HepG2 (cell line): ENCODE data around the gene JPT1. TPM values are rescaled to one million over a fixed set of nuclear protein-coding genes. Genes with fewer than 3 reads are reported as not detected.
A peak's percentile ranks its signal among the peaks of the same experiment; 100 is the strongest.

Experiments
- CBFB ChIP-seq: sonication (generic); formaldehyde crosslinking; IDR thresholded peaks from 2 replicates; pipeline ENCODE4 v1.4.0; 2020; ENCODE audit warnings: missing genetic modification reagents
- CC2D1A ChIP-seq: sonication (generic); formaldehyde crosslinking; IDR thresholded peaks from 2 replicates; pipeline ENCODE4 v1.8.1; 2023; ENCODE audit warnings: mild to moderate bottlenecking, missing genetic modification reagents
- HDAC6 ChIP-seq: fragments of 200-600 bp; sonication (generic); IDR thresholded peaks from 2 replicates; pipeline ENCODE4 v1.7.0; 2017; ENCODE audit warnings: mild to moderate bottlenecking, antibody characterized with exemption, low read length, low read depth
- KLF16 ChIP-seq, 2 experiments: sonication (generic) in 1 of 2; formaldehyde crosslinking in 1 of 2; IDR thresholded peaks; 2 replicates each; pipeline versions ENCODE4 v1.6.1 to v1.8.0; 2016 to 2023; ENCODE audit warnings: missing genetic modification reagents in 2 of 2, missing compliant biosample characterization in 1 of 2
- MTA1 ChIP-seq: sonication (generic); formaldehyde crosslinking; IDR thresholded peaks from 2 replicates; pipeline ENCODE4 v1.4.0; 2020; ENCODE audit warnings: missing genetic modification reagents, mild to moderate bottlenecking, borderline replicate concordance
- PLRG1 ChIP-seq: fragments of 450-650 bp; conservative IDR thresholded peaks from 2 replicates; pipeline ENCODE4 v1.6.1; 2016
- PRPF4 ChIP-seq: fragments of 200-400 bp; formaldehyde crosslinking; IDR thresholded peaks from 2 replicates; pipeline ENCODE4 v1.6.1; 2016; ENCODE audit warnings: low read length, low read depth; ENCODE audit not compliant: poor library complexity, severe bottlenecking
- RORA ChIP-seq: sonication (generic); formaldehyde crosslinking; IDR thresholded peaks from 2 replicates; pipeline ENCODE4 v1.5.0; 2020; ENCODE audit warnings: mild to moderate bottlenecking, missing genetic modification reagents, moderate library complexity
- SMYD3 ChIP-seq: sonication (generic); formaldehyde crosslinking; IDR thresholded peaks from 2 replicates; pipeline ENCODE4 v1.8.1; 2023; ENCODE audit warnings: mild to moderate bottlenecking, missing genetic modification reagents
- TBL1XR1 ChIP-seq: fragments of 150-350 bp; IDR thresholded peaks from 2 replicates; pipeline ENCODE4 v1.6.1; 2014; ENCODE audit warnings: borderline replicate concordance, low read length; ENCODE audit not compliant: partially characterized antibody
- ZNF335 ChIP-seq: sonication (generic); formaldehyde crosslinking; IDR thresholded peaks from 2 replicates; pipeline ENCODE4 v1.4.0; 2020; ENCODE audit warnings: missing genetic modification reagents
- ZNF350 ChIP-seq: sonication (generic); formaldehyde crosslinking; IDR thresholded peaks from 2 replicates; pipeline ENCODE4 v1.4.0; 2020; ENCODE audit warnings: mild to moderate bottlenecking, low read depth, missing genetic modification reagents, borderline replicate concordance
- ZNF468 ChIP-seq: sonication (generic); formaldehyde crosslinking; IDR thresholded peaks from 2 replicates; pipeline ENCODE4 v1.8.0; 2022; ENCODE audit warnings: mild to moderate bottlenecking, moderate library complexity, missing genetic modification reagents
- ZNF547 ChIP-seq: sonication (generic); formaldehyde crosslinking; IDR thresholded peaks from 2 replicates; pipeline ENCODE4 v1.5.1; 2020; ENCODE audit warnings: mild to moderate bottlenecking, missing genetic modification reagents
- ZNF552 ChIP-seq: sonication (generic); formaldehyde crosslinking; IDR thresholded peaks from 2 replicates; pipeline ENCODE4 v1.9.0; 2022; ENCODE audit warnings: missing genetic modification reagents, mild to moderate bottlenecking, borderline replicate concordance
- ZSCAN25 ChIP-seq: sonication (generic); formaldehyde crosslinking; IDR thresholded peaks from 2 replicates; pipeline ENCODE4 v1.8.0; 2022; ENCODE audit warnings: mild to moderate bottlenecking, missing genetic modification reagents
- polyA plus RNA-seq, 8 experiments: library from polyadenylated mRNA; depleted of rRNA in 3 of 8; stranded (reverse) in 7 of 8; unstranded in 1 of 8; fragments of >200 nt; fragmentation: Illumina TruSeq in 4 of 8; extraction: Trizol in 4 of 8; gene quantifications; 2 replicates each; pipeline versions ENCODE4 v1.2.1 to v1.2.3, GENCODE V29; 2011 to 2016; ENCODE audit warnings: low read depth in 4 of 8, missing spikeins in 1 of 8, mixed read lengths in 1 of 8; ENCODE audit not compliant: insufficient read depth in 1 of 8
- total RNA-seq, 5 experiments: library from RNA; depleted of rRNA; stranded (reverse); fragments of >200 nt; fragmentation: Illumina TruSeq; extraction: Trizol; gene quantifications; 2 replicates each; pipeline ENCODE4 v1.2.3, GENCODE V29; 2016; ENCODE audit warnings: low read depth in 1 of 5
- TF ChIP-seq, protein P1 (sequence below): IDR thresholded peaks from 2 replicates; pipeline ENCODE4 v1.6.1; 2016; ENCODE audit warnings: low read depth, control low read depth
- TF ChIP-seq, protein P2 (sequence below): sonication (generic); formaldehyde crosslinking; IDR thresholded peaks from 2 replicates; pipeline ENCODE4 v1.8.1; 2023; ENCODE audit warnings: missing genetic modification reagents, mild to moderate bottlenecking, borderline replicate concordance
- TF ChIP-seq, protein P3 (sequence below): sonication (generic); formaldehyde crosslinking; IDR thresholded peaks from 2 replicates; pipeline ENCODE4 v1.4.0; 2020; ENCODE audit warnings: missing genetic modification reagents
- TF ChIP-seq, protein P4 (sequence below): sonication (generic); formaldehyde crosslinking; IDR thresholded peaks from 2 replicates; pipeline ENCODE4 v1.4.0; 2020; ENCODE audit warnings: low read depth, missing genetic modification reagents
- TF ChIP-seq, protein P5 (sequence below): sonication (generic); formaldehyde crosslinking; IDR thresholded peaks from 2 replicates; pipeline ENCODE4 v1.8.1; 2023; ENCODE audit warnings: mild to moderate bottlenecking, inconsistent platforms, moderate library complexity, missing genetic modification reagents, borderline replicate concordance

The JPT1 gene
- total and polyA plus RNA-seq, 2 of the 13 experiments (the other 11 are each of a cell fraction or from before 2014, with no cell fraction given): 43.3 to 256 TPM

DNA sequence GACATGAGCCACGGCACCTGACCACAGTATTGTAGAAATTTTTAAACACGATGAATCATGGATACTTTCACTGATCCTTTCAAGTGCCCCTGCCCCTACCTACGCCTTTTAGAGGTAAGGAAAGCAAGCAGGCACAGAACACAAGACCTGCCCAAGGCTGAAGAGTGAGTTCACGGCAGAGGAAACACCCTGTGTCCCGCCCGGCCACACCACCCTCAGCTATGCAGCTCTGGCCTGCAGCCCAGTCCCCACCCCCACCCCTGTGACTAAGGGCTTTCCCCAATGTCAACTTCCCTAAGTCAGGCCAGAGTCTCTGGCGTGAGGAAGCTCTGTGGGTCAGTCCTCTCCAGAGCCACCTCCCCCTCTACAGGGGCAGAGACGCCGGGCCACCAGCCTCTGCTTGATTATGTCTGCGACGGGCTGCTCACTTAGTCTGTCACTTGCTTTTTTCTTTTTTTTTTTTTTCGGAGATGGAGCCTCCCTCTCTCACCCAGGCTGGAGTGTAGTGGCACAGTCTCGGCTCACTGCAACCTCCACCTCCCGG lies 58.2 kb downstream of the JPT1 start (continued):
- no peak for TF ChIP-seq RORA (CRISPR knock-in tag)
- peak; percentile 61; the same call in 1 of the 2 replicates for TF ChIP-seq CBFB (CRISPR knock-in tag)
- TF ChIP-seq, protein P1, sequence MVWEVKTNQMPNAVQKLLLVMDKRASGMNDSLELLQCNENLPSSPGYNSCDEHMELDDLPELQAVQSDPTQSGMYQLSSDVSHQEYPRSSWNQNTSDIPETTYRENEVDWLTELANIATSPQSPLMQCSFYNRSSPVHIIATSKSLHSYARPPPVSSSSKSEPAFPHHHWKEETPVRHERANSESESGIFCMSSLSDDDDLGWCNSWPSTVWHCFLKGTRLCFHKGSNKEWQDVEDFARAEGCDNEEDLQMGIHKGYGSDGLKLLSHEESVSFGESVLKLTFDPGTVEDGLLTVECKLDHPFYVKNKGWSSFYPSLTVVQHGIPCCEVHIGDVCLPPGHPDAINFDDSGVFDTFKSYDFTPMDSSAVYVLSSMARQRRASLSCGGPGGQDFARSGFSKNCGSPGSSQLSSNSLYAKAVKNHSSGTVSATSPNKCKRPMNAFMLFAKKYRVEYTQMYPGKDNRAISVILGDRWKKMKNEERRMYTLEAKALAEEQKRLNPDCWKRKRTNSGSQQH: 0 out of 2 replicates have a peak, but pooled peaks have one; percentile 54
- 0 out of 2 replicates have a peak, but pooled peaks have one; percentile 36 for TF ChIP-seq MTA1 (CRISPR knock-in tag)
- peak; percentile 54; the same call in 1 of the 2 replicates for TF ChIP-seq ZNF335 (CRISPR knock-in tag)
- peak; percentile 34 for TF ChIP-seq TBL1XR1
- no peak for TF ChIP-seq PLRG1
- peak in 1 of 2 experiments; percentile 47; a peak in 1 of 4 replicates for TF ChIP-seq KLF16 (CRISPR knock-in tag; IDR thresholded peaks at IDR 0.05)
- TF ChIP-seq PRPF4: no peak
- TF ChIP-seq, protein P2, sequence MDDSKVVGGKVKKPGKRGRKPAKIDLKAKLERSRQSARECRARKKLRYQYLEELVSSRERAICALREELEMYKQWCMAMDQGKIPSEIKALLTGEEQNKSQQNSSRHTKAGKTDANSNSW (CRISPR knock-in tag): no peak
- TF ChIP-seq, protein P3, sequence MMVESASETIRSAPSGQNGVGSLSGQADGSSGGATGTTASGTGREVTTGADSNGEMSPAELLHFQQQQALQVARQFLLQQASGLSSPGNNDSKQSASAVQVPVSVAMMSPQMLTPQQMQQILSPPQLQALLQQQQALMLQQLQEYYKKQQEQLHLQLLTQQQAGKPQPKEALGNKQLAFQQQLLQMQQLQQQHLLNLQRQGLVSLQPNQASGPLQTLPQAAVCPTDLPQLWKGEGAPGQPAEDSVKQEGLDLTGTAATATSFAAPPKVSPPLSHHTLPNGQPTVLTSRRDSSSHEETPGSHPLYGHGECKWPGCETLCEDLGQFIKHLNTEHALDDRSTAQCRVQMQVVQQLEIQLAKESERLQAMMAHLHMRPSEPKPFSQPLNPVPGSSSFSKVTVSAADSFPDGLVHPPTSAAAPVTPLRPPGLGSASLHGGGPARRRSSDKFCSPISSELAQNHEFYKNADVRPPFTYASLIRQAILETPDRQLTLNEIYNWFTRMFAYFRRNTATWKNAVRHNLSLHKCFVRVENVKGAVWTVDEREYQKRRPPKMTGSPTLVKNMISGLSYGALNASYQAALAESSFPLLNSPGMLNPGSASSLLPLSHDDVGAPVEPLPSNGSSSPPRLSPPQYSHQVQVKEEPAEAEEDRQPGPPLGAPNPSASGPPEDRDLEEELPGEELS (CRISPR knock-in tag): peak; percentile 66
- TF ChIP-seq ZNF350 (CRISPR knock-in tag): peak; percentile 74
- TF ChIP-seq, protein P4, sequence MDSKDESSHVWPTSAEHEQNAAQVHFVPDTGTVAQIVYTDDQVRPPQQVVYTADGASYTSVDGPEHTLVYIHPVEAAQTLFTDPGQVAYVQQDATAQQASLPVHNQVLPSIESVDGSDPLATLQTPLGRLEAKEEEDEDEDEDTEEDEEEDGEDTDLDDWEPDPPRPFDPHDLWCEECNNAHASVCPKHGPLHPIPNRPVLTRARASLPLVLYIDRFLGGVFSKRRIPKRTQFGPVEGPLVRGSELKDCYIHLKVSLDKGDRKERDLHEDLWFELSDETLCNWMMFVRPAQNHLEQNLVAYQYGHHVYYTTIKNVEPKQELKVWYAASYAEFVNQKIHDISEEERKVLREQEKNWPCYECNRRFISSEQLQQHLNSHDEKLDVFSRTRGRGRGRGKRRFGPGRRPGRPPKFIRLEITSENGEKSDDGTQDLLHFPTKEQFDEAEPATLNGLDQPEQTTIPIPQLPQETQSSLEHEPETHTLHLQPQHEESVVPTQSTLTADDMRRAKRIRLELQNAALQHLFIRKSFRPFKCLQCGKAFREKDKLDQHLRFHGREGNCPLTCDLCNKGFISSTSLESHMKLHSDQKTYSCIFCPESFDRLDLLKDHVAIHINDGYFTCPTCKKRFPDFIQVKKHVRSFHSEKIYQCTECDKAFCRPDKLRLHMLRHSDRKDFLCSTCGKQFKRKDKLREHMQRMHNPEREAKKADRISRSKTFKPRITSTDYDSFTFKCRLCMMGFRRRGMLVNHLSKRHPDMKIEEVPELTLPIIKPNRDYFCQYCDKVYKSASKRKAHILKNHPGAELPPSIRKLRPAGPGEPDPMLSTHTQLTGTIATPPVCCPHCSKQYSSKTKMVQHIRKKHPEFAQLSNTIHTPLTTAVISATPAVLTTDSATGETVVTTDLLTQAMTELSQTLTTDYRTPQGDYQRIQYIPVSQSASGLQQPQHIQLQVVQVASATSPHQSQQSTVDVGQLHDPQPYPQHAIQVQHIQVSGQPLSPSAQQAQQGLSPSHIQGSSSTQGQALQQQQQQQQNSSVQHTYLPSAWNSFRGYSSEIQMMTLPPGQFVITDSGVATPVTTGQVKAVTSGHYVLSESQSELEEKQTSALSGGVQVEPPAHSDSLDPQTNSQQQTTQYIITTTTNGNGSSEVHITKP (CRISPR knock-in tag): 0 out of 2 replicates have a peak, but pooled peaks have one; percentile 60
- 0 out of 2 replicates have a peak, but pooled peaks have one; percentile 29 for TF ChIP-seq ZNF547 (CRISPR knock-in tag)
- TF ChIP-seq, protein P5, sequence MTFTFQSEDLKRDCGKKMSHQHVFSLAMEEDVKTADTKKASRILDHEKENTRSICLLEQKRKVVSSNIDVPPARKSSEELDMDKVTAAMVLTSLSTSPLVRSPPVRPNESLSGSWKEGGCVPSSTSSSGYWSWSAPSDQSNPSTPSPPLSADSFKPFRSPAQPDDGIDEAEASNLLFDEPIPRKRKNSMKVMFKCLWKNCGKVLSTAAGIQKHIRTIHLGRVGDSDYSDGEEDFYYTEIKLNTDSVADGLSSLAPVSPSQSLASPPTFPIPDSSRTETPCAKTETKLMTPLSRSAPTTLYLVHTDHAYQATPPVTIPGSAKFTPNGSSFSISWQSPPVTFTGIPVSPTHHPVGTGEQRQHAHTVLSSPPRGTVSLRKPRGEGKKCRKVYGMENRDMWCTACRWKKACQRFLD (CRISPR knock-in tag): no peak
- no peak for TF ChIP-seq HDAC6
- TF ChIP-seq ZSCAN25 (CRISPR knock-in tag): peak; percentile 54; the same call in 1 of the 2 replicates
- no peak for TF ChIP-seq SMYD3 (CRISPR knock-in tag)
- TF ChIP-seq ZNF468 (CRISPR knock-in tag): no peak
- TF ChIP-seq ZNF552 (CRISPR knock-in tag): no peak
- TF ChIP-seq CC2D1A: no peak
